DOHH2 (cell line): Measurements from ENCODE around the gene BCL3.

Experiments
- H3F3A ChIP-seq: fragments of 200-600 bp; sonication (generic), shearing (Covaris generic); 2 replicates; pipeline ENCODE4 v1.6.0; 2016; ENCODE audit warnings: antibody characterized with exemption, mild to moderate bottlenecking; ENCODE audit not compliant: control insufficient read depth, insufficient read depth
- H3K27ac ChIP-seq: fragments of 200-600 bp; sonication (generic); 2 replicates; pipeline ENCODE4 v1.5.1; 2014; ENCODE audit warnings: low read depth, mild to moderate bottlenecking, low read length, moderate library complexity
- H3K27me3 ChIP-seq: fragments of 200-600 bp; sonication (generic); 2 replicates; pipeline ENCODE4 v1.6.1; 2014; ENCODE audit warnings: mild to moderate bottlenecking, low read length, mixed read lengths; ENCODE audit not compliant: control insufficient read depth
- H3K36me3 ChIP-seq: fragments of 200-600 bp; sonication (generic); 2 replicates; pipeline ENCODE4 v1.6.1; 2014; ENCODE audit warnings: mild to moderate bottlenecking, low read length, moderate library complexity, mixed read lengths; ENCODE audit not compliant: control insufficient read depth
- H3K4me1 ChIP-seq: fragments of 200-600 bp; sonication (generic); 2 replicates; pipeline ENCODE4 v1.6.1; 2014; ENCODE audit warnings: mild to moderate bottlenecking, low read length, mixed read lengths; ENCODE audit not compliant: control insufficient read depth
- H3K4me2 ChIP-seq: fragments of 200-600 bp; sonication (generic); 2 replicates; pipeline ENCODE4 v1.6.0; 2014; ENCODE audit warnings: mild to moderate bottlenecking, low read length, moderate library complexity
- H3K4me3 ChIP-seq: fragments of 200-600 bp; sonication (generic); 2 replicates; pipeline ENCODE4 v1.5.1; 2014; ENCODE audit warnings: mild to moderate bottlenecking, low read length, mixed read lengths
- H3K79me2 ChIP-seq: fragments of 200-600 bp; sonication (generic); 2 replicates; pipeline ENCODE4 v1.6.1; 2014; ENCODE audit warnings: mild to moderate bottlenecking, low read length, mixed read lengths; ENCODE audit not compliant: control insufficient read depth
- H3K9me2 ChIP-seq: fragments of 200-600 bp; sonication (generic); replicated peaks from 2 replicates; pipeline ENCODE4 v1.6.1; 2014; ENCODE audit warnings: mild to moderate bottlenecking, low read length, mixed read lengths; ENCODE audit not compliant: control insufficient read depth
- H3K9me3 ChIP-seq: fragments of 200-600 bp; sonication (generic); 2 replicates; pipeline ENCODE4 v1.6.1; 2014; ENCODE audit warnings: antibody characterized with exemption, low read length, mixed read lengths; ENCODE audit not compliant: control insufficient read depth, insufficient read depth
- H4K20me1 ChIP-seq: fragments of 200-600 bp; sonication (generic); 2 replicates; pipeline ENCODE4 v1.6.0; 2014; ENCODE audit warnings: low read depth, mild to moderate bottlenecking, antibody characterized with exemption, low read length, moderate library complexity; ENCODE audit not compliant: control insufficient read depth, insufficient read depth
- CTCF ChIP-seq: fragments of 200-600 bp; sonication (generic); IDR thresholded peaks from one replicate; pipeline ENCODE4 v1.5.1; 2014; ENCODE audit warnings: antibody characterized with exemption, mild to moderate bottlenecking, low read depth, low read length; ENCODE audit not compliant: poor library complexity, severe bottlenecking
- EZH2phosphoT487 ChIP-seq: fragments of 200-600 bp; sonication (generic); IDR thresholded peaks from 2 replicates; pipeline ENCODE4 v1.6.1; 2017; ENCODE audit warnings: borderline replicate concordance, mild to moderate bottlenecking, antibody characterized with exemption, low read length, moderate library complexity, mixed read lengths

Gene BCL3

DNA sequence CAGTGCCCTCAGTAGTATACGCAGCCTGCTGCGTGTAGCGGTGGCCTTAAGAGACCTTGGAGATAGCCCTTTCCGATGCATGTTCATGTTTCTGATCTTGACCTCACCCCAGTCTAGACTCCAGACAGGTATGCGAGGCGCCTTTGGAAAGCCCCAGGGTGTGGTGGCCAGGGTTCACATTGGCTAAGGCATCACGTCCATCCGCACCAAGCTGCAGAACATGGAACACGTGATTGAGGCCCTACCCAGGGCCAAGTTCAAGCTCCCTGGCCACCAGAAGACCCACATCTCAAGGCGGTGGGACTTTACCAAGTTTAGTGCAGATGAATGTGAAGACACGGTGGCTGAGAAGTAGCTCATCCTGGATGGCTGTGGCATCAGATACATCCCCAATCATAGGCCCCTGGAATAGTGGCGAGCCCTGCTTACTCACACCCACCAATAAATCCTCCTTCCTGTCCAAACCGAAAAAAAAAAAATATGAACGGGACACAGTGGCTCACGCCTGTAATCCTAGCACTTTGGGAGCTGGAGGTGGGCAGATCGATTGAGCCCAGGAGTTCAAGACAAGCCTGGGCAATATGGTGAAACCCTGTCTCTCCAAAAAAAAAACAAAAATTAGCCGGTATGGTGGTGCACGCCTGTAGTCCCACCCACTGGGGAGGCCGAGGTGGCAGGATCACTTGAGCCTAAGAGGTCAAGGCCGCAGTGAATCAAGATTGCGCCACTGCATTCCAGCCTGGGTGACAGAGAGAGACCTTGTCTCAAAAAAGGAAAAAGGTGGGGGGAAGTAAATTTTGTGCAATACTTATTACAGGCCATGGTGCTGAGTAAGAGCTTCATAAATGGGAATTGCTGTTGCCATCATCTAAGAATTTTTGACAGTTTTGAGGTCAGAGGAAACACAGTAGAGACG is 16.8 kb downstream of the BCL3 start:
- Histone ChIP-seq H3K4me2 (no peak overlapping the region), H3K9me3 (no peaks in the 10 kb centered on the region), H3K9me2 (no peaks in the 10 kb centered on the region), H3K36me3 (no peaks in the 10 kb centered on the region), H3K4me1 (peaks cover 22% of the 10 kb centered on the region), H3K27me3 (peaks cover 22% of the 10 kb centered on the region), H3K79me2 (no peaks in the 10 kb centered on the region), H3K27ac (no peak overlapping the region), H3F3A (peaks cover 4% of the 10 kb centered on the region; the same call in 1 of the 2 replicates), H3K4me3 (no peak overlapping the region), H4K20me1 (no peaks in the 10 kb centered on the region)
- TF ChIP-seq EZH2phosphoT487 (no peak), CTCF (no peak)

GRCh38 chr19:44765949-44766335 is 17.4 kb downstream of the BCL3 start:
- Histone ChIP-seq H4K20me1 (no peaks in the 10 kb centered on the region), H3K4me2 (no peak overlapping the region), H3K4me3 (no peak overlapping the region), H3K9me3 (no peaks in the 10 kb centered on the region), H3F3A (peaks cover 4% of the 10 kb centered on the region; the same call in 1 of the 2 replicates), H3K27ac (no peak overlapping the region), H3K27me3 (peaks cover 22% of the 10 kb centered on the region), H3K36me3 (no peaks in the 10 kb centered on the region), H3K9me2 (no peaks in the 10 kb centered on the region), H3K4me1 (peaks cover 25% of the 10 kb centered on the region), H3K79me2 (no peaks in the 10 kb centered on the region)
- TF ChIP-seq EZH2phosphoT487: no peak
- TF ChIP-seq CTCF: no peak

DNA sequence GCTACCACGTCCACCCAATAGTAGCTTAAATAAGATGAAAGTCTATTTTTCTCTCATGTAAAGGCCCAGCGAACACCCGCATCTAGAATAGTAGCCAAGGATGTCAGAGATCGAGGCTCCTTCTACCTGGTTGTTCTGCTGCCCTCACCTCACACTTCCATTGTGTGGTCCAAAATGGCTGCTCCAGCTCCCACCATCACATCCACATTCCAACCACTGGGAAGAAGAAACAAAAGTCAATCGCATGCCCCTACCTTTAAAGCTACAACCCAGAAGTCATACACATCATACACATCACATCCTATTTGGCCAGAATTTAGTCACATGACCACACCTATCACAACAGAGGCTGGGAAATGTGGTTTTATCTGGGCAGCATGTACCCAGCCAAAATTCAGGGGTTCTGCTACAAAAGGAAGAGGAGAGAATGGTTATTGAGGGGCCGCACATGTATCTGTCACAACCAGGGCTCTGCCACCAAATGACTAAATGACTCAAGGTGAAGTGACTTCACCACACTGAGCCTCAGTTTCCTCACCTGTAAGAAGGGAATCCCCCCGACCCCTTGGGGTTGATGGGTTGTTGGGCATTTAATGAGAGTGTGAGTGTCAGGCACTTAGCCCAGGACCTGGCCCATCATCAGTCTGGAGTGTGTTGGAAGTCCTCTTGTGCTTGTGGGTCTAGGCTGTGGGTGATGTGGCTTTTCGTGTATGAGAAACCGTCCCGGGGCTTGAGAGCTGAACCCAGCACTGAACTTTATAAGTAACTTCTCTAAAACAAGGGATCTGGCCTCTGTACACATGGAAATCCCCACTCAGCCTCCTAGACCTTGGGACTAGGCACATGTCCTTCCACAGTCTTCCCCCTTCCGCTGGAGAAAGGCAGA is 19.0 kb downstream of the BCL3 start:
- no peak overlapping the region for H3K27ac ChIP-seq
- H3K4me3 ChIP-seq: no peak overlapping the region
- H3K79me2 ChIP-seq: no peaks in the 10 kb centered on the region
- no peaks in the 10 kb centered on the region for H3K9me2 ChIP-seq
- H3K4me1 ChIP-seq: peaks cover 25% of the 10 kb centered on the region
- no peak overlapping the region for H3K4me2 ChIP-seq
- H3K36me3 ChIP-seq: no peaks in the 10 kb centered on the region
- peaks cover 22% of the 10 kb centered on the region for H3K27me3 ChIP-seq
- H3K9me3 ChIP-seq: no peaks in the 10 kb centered on the region
- TF ChIP-seq CTCF (no peak), EZH2phosphoT487 (no peak)
- H3F3A ChIP-seq: peaks cover 4% of the 10 kb centered on the region; the same call in 1 of the 2 replicates
- H4K20me1 ChIP-seq: no peaks in the 10 kb centered on the region
